Lung (tissue), 12 donors: ENCODE measurements around the gene ZDHHC11B. TPM values are rescaled to one million over a fixed set of nuclear protein-coding genes. Genes with fewer than 3 reads are reported as not detected.

ENCODE experiments used
- ATAC-seq: fragments of 200-7000 bp; cut with Tn5 transposase; one replicate; pipeline ENCODE4 v1.9.1; 2020; ENCODE audit warnings: moderate number of reproducible peaks; ENCODE audit not compliant: insufficient read depth, low FRiP score
- DNase-seq, 3 donors: peaks; one replicate each; pipeline ENCODE4 v3.0.0-alpha.2; 2013 to 2017
- H3K27ac ChIP-seq, 2 donors: one replicate each; pipeline ENCODE4 v1.5.1; 2013; ENCODE audit warnings: mild to moderate bottlenecking in 2 of 2, moderate library complexity in 2 of 2, control low read depth in 1 of 2, inconsistent platforms in 1 of 2, low read depth in 1 of 2, low read length in 1 of 2
- H3K27me3 ChIP-seq, 3 donors: one replicate each; pipeline ENCODE4 v1.5.1; 2013; ENCODE audit warnings: low read length in 2 of 3; ENCODE audit not compliant: control insufficient read depth in 3 of 3, insufficient read depth in 3 of 3
- H3K36me3 ChIP-seq, 4 donors: one replicate each; pipeline ENCODE4 v1.5.1; 2013; ENCODE audit warnings: low read length in 4 of 4, mild to moderate bottlenecking in 1 of 4, moderate library complexity in 1 of 4; ENCODE audit not compliant: control insufficient read depth in 4 of 4, insufficient read depth in 4 of 4
- H3K4me1 ChIP-seq, 5 donors: one replicate each; pipeline ENCODE4 v1.5.1; 2013; ENCODE audit warnings: low read length in 5 of 5, mild to moderate bottlenecking in 2 of 5, moderate library complexity in 1 of 5; ENCODE audit not compliant: control insufficient read depth in 5 of 5, insufficient read depth in 5 of 5
- H3K4me3 ChIP-seq: one replicate; pipeline ENCODE4 v1.5.1; 2013; ENCODE audit warnings: mild to moderate bottlenecking, control low read depth, moderate library complexity
- H3K9ac ChIP-seq, 2 donors: one replicate each; pipeline ENCODE4 v1.5.1; 2013; ENCODE audit warnings: low read length in 2 of 2, control low read depth in 1 of 2; ENCODE audit not compliant: insufficient read depth in 1 of 2
- H3K9me3 ChIP-seq, 4 donors: one replicate each; pipeline ENCODE4 v1.5.1; 2013; ENCODE audit warnings: low read length in 3 of 4, mild to moderate bottlenecking in 1 of 4, moderate library complexity in 1 of 4; ENCODE audit not compliant: control insufficient read depth in 4 of 4, insufficient read depth in 3 of 4
- CTCF ChIP-seq: IDR thresholded peaks from 2 replicates; pipeline ENCODE4 v1.5.1; 2012; ENCODE audit warnings: mild to moderate bottlenecking; ENCODE audit errors: control extremely low read depth, extremely low read depth
- WGBS, 2 donors: extraction: QIAGEN DNeasy Blood & Tissue Kit; methylation state at CpG; one replicate each; pipeline ENCODE4 v1.1.7; 2013; 5-methylcytosine and 5-hydroxymethylcytosine counted together
- polyA plus RNA-seq, 2 donors: library from polyadenylated mRNA; stranded (reverse); fragments of 200-250 nt; gene quantifications; one replicate each; pipeline ENCODE4 v1.2.1, GENCODE V29; 2013
- total RNA-seq, 2 donors: library from RNA; depleted of rRNA in 1 of 2; stranded (reverse); fragments of >200 nt in 1 of 2; gene quantifications; one replicate each; pipeline ENCODE4 v1.2.1, GENCODE V29; 2014 to 2021
- donor health status: control.
- donor health status: control.
- donor health status: Bipolar disorder and iron deficiency.
- donor health status: healthy.
- donor health status: DM: yes; HTN: yes; CAD: no.

Gene ZDHHC11B
- total and polyA plus RNA-seq, 4 donors = 3.1 to 44.4 (median 6.0) TPM

GRCh38 chr5:677131-678101 lies 107.1 kb downstream of the ZDHHC11B start:
- Histone ChIP-seq H3K9ac (no peak overlapping the region), H3K4me3 (no peak overlapping the region), H3K36me3 (no peaks in the 10 kb centered on the region), H3K27me3 (peaks cover 0 to 12% (median 0%) of the 10 kb centered on the region in 3 donors), H3K27ac (no peak overlapping the region), H3K9me3 (no peaks in the 10 kb centered on the region), H3K4me1 (peaks cover 2 to 23% (median 6%) of the 10 kb centered on the region in 5 donors)
- whole genome bisulfite sequencing, 2 donors = 82 to 84% methylated on average over 44 of the region's 44 CpGs
- TF ChIP-seq CTCF = no peak
- no peak for DNase-seq
- ATAC-seq = no peak

- Histone ChIP-seq H3K4me3 (no peak overlapping the region), H3K9ac (no peak overlapping the region), H3K27me3 (peaks cover 0 to 15% (median 0%) of the 10 kb centered on the region in 3 donors), H3K4me1 (peaks cover 6 to 30% (median 13%) of the 10 kb centered on the region in 5 donors), H3K27ac (no peak overlapping the region), H3K36me3 (no peaks in the 10 kb centered on the region), H3K9me3 (no peaks in the 10 kb centered on the region)
- no peak for DNase-seq
- ATAC-seq = no peak
- no peak for TF ChIP-seq CTCF
- 90 to 95% methylated on average over 48 of the region's 48 CpGs for WGBS, 2 donors
Measured at GRCh38 chr5:676699-677076, 107.8 kb downstream of the ZDHHC11B start.

- DNase-seq (no peak), ATAC-seq (no peak)
- H3K4me3 ChIP-seq = no peak overlapping the region
- 76 to 82% methylated on average over 36 of the region's 36 CpGs for WGBS, 2 donors
- peaks cover 6 to 36% (median 12%) of the 10 kb centered on the region in 5 donors for H3K4me1 ChIP-seq
- H3K27me3 ChIP-seq = peaks cover 0 to 15% (median 0%) of the 10 kb centered on the region in 3 donors
- H3K36me3 ChIP-seq = no peaks in the 10 kb centered on the region
- no peak overlapping the region for H3K27ac ChIP-seq
- no peaks in the 10 kb centered on the region for H3K9me3 ChIP-seq
- no peak for TF ChIP-seq CTCF
- H3K9ac ChIP-seq = no peak overlapping the region
Measured at GRCh38 chr5:675871-676698, 108.4 kb downstream of the ZDHHC11B start.
